HFF-Myc (cell line): ENCODE data around the gene MAN2A1.

ENCODE experiments used
- DNase-seq: peaks from one replicate; pipeline ENCODE4 v3.0.0-alpha.2; 2011; ENCODE audit warnings: low read depth; ENCODE audit errors: extremely low read depth
- H3K4me3 ChIP-seq: replicated peaks from 2 replicates; pipeline ENCODE4 v1.5.1; 2011; ENCODE audit warnings: low read depth, mild to moderate bottlenecking, control low read depth, low read length
- CTCF ChIP-seq: IDR thresholded peaks from 2 replicates; pipeline ENCODE4 v1.5.1; 2012; ENCODE audit warnings: mild to moderate bottlenecking, low read depth, low read length, control low read depth; ENCODE audit errors: missing control alignments

Gene MAN2A1

GRCh38 chr5:109803854-109804253, 114.1 kb downstream of the MAN2A1 start:
- no peak for DNase-seq
- TF ChIP-seq CTCF: no peak

GRCh38 chr5:109805472-109805871, 115.7 kb downstream of the MAN2A1 start:
- DNase-seq: no peak
- no peak overlapping the region for H3K4me3 ChIP-seq
- no peak for TF ChIP-seq CTCF

More at GRCh38 chr5:109803854-109804253, 114.1 kb downstream of the MAN2A1 start:
- no peak overlapping the region for H3K4me3 ChIP-seq

GRCh38 chr5:109805883-109806282, 116.2 kb downstream of the MAN2A1 start:
- no peak for DNase-seq
- H3K4me3 ChIP-seq: no peak overlapping the region
- no peak for TF ChIP-seq CTCF

- no peak overlapping the region for H3K4me3 ChIP-seq
- no peak for TF ChIP-seq CTCF
- DNase-seq: no peak
These were observed 123.0 kb downstream of the MAN2A1 start for GRCh38 chr5:109812698-109813097.

GRCh38 chr5:109816732-109817131, 127.0 kb downstream of the MAN2A1 start:
- TF ChIP-seq CTCF: no peak
- no peak overlapping the region for H3K4me3 ChIP-seq
- no peak for DNase-seq

- no peak for DNase-seq
- TF ChIP-seq CTCF: no peak
- H3K4me3 ChIP-seq: no peak overlapping the region
These were observed 130.2 kb downstream of the MAN2A1 start for GRCh38 chr5:109819878-109820277.

GRCh38 chr5:109823597-109823996, 133.9 kb downstream of the MAN2A1 start:
- no peak for TF ChIP-seq CTCF
- no peak for DNase-seq

More at GRCh38 chr5:109823597-109823996, 133.9 kb downstream of the MAN2A1 start:
- H3K4me3 ChIP-seq: no peak overlapping the region
